Measurements from ENCODE around the gene ANKRD55.

ANKRD55 gene

DNA sequence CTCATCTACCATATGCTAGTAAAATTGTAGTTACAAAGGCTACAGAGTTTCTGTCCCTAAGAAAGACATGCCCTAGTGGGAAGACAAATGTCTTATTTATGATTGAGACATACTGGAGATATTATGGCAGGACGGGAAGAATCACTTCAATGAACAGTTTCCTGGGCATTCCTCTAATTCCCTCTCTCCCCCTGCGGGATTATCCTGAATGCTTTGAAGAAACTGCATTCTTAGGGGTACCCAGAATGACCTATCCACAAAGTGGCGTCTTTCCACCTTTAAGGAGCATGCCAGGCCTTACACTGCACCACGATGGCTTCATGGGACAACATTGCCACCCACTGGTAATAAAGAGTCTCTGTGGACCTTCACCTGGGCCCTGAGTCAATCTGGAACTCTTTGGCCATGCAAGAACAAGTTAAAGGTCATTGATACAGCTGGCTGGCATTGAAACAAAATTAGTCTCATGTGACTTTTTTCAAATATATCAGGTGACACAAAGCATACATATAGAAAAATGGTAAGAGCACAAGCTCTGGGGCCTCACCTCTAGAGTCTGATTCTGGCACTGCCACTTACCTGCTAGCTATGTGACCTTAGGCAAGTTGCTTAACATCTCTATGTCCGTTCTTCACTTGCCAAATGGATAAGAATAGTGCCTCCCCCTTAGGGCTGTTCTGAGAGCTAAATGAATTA, 32.0 kb downstream of the ANKRD55 start:
- Histone ChIP-seq H3K36me3 (ENCODE audit: control insufficient read depth, insufficient read depth, low read length) (no peaks in the 10 kb centered on the region), H3K27me3 (replicated peaks; ENCODE audit: control insufficient read depth, insufficient read depth, low read length) (no peaks in the 10 kb centered on the region), H3K4me3 (replicated peaks; ENCODE audit: low read depth, low read length) (no peak overlapping the region)
- peak; percentile 71 for TF ChIP-seq CTCF (IDR thresholded peaks at IDR 0.05; ENCODE audit: insufficient read depth, low read length, poor library complexity, severe bottlenecking)
- DNase-seq (ENCODE audit: extremely low read depth, insufficient read length) = peak; percentile 22

- no peaks in the 10 kb centered on the region for H3K27me3 ChIP-seq (replicated peaks; ENCODE audit: control insufficient read depth, insufficient read depth, low read length)
- no peak for DNase-seq (ENCODE audit: extremely low read depth, insufficient read length)
- TF ChIP-seq CTCF (IDR thresholded peaks at IDR 0.05; ENCODE audit: insufficient read depth, low read length, poor library complexity, severe bottlenecking) = no peak
- H3K4me3 ChIP-seq (replicated peaks; ENCODE audit: low read depth, low read length) = no peak overlapping the region
- H3K36me3 ChIP-seq (ENCODE audit: control insufficient read depth, insufficient read depth, low read length) = no peaks in the 10 kb centered on the region
Measured at GRCh38 chr5:56195016-56195415, 38.1 kb downstream of the ANKRD55 start.

- Histone ChIP-seq H3K4me3 (replicated peaks; ENCODE audit: low read depth, low read length) (no peak overlapping the region), H3K36me3 (ENCODE audit: control insufficient read depth, insufficient read depth, low read length) (no peaks in the 10 kb centered on the region), H3K27me3 (replicated peaks; ENCODE audit: control insufficient read depth, insufficient read depth, low read length) (no peaks in the 10 kb centered on the region)
- DNase-seq (ENCODE audit: extremely low read depth, insufficient read length) = no peak
- TF ChIP-seq CTCF (IDR thresholded peaks at IDR 0.05; ENCODE audit: insufficient read depth, low read length, poor library complexity, severe bottlenecking) = no peak
Measured at GRCh38 chr5:56192246-56192645, 40.9 kb downstream of the ANKRD55 start.

DNA sequence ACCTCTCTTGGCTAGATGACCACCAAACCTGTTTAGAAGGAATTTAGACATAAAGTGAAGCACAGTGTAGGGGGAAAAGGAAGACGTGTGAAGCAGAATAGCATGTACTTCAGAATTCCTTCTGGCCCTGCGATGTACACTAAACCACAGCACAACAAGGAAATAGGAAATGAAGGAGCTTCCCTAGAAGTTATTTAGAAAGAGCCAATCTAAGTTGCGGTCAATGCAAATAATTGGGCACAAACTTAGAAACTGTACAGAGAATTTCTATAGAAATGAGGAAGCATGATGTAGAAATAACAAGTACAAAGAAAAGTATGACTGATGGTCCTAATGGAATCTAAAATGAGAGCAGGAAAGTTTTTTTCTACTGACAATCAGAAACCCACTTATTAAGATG, 41.5 kb downstream of the ANKRD55 start:
- no peak for TF ChIP-seq CTCF (IDR thresholded peaks at IDR 0.05; ENCODE audit: insufficient read depth, low read length, poor library complexity, severe bottlenecking)
- no peak for DNase-seq (ENCODE audit: extremely low read depth, insufficient read length)
- Histone ChIP-seq H3K27me3 (replicated peaks; ENCODE audit: control insufficient read depth, insufficient read depth, low read length) (no peaks in the 10 kb centered on the region), H3K36me3 (ENCODE audit: control insufficient read depth, insufficient read depth, low read length) (no peaks in the 10 kb centered on the region), H3K4me3 (replicated peaks; ENCODE audit: low read depth, low read length) (no peak overlapping the region)

DNA sequence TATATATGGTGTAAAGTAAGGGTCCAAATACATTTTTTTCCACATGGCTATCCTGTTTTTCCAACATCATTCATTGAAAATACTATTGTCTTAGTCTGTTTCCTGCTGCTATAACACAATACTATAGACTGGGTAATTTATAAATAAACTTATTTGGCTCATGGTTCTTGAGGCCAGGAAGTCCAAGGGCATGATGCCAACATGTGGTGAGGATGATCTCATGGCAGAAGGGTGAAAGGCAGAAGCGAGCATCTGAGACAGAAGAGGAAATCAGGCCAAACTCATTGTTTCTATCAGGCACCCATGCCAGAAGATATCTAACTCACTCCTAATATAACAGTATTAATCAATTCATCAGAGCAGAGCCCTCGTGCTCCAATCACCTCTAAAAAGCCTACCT, 42.6 kb downstream of the ANKRD55 start:
- no peaks in the 10 kb centered on the region for H3K27me3 ChIP-seq (replicated peaks; ENCODE audit: control insufficient read depth, insufficient read depth, low read length)
- no peak overlapping the region for H3K4me3 ChIP-seq (replicated peaks; ENCODE audit: low read depth, low read length)
- no peaks in the 10 kb centered on the region for H3K36me3 ChIP-seq (ENCODE audit: control insufficient read depth, insufficient read depth, low read length)
- no peak for TF ChIP-seq CTCF (IDR thresholded peaks at IDR 0.05; ENCODE audit: insufficient read depth, low read length, poor library complexity, severe bottlenecking)
- DNase-seq (ENCODE audit: extremely low read depth, insufficient read length) = no peak
